ENCODE measurements around the gene PIN1.

PIN1 gene

GRCh38 chr19:9857076-9857721 lies 22.1 kb downstream of the PIN1 start:
- no peak for DNase-seq

- peak; percentile 26 for DNase-seq
Measured at GRCh38 chr19:9857920-9858746, 23.0 kb downstream of the PIN1 start.

DNA sequence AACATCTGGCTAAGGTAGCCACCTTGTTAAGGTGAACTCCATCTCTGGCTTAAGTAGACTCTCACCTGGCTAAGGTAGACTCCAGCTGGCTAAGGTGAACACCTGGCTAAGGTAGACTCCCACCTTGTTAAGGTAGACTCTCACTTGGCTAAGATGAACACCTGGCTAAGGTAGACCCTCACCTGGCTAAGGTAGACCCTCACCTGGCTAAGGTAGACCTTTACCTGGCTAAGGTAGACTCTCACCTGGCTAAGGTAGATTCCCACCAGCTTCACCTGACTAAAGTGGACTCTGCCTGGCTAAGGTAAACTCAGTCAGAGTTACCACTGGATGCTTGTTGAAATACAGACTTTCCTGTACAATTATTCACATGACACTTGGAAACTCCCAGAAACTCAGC lies 23.6 kb downstream of the PIN1 start:
- DNase-seq, result no peak

GRCh38 chr19:9860407-9860806 lies 25.3 kb downstream of the PIN1 start:
- DNase-seq, result no peak

DNA sequence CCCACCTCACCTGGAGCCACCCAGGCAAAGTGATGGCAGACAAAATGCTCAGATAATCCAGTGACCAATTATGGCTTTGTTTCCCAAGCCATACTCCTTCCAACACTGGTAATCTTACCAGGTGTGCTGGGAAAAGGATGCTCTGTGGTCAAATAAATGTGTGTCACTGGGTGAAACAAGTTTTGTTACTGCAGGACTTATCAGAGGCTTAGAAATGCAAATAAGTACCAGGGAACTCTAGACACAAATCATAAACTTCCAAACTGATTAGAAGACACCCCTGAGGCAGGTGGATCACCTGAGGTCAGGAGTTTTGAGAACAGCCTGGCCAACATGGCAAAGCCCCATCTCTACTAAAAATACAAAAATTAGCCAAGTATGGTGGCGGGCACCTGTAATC lies 26.4 kb downstream of the PIN1 start:
- DNase-seq, result no peak

DNA sequence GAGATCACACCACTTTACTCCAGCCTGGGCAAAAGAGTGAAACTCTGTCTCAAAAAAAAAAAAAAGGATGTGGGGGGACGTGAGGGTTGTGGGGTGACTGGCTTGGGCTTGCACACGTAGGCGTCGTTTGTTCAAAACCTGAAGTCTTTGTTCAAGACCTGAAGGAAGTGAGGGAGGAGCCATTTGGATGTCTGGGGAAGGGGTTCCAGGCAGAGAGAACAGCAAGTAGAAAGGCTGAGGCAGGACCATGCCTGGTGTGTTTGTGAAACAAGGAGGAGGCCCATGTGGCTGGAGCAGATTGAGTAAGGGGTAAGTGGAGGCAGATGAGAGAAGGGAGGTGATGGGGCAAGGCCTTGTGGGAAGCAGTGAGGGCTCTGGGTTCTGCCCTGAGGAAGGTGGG lies 27.8 kb downstream of the PIN1 start:
- peak; percentile 11 for DNase-seq

GRCh38 chr19:9863759-9864158 lies 28.6 kb downstream of the PIN1 start:
- DNase-seq, result no peak

- DNase-seq, result no peak
Measured at GRCh38 chr19:9865732-9866501, 30.8 kb downstream of the PIN1 start.

DNA sequence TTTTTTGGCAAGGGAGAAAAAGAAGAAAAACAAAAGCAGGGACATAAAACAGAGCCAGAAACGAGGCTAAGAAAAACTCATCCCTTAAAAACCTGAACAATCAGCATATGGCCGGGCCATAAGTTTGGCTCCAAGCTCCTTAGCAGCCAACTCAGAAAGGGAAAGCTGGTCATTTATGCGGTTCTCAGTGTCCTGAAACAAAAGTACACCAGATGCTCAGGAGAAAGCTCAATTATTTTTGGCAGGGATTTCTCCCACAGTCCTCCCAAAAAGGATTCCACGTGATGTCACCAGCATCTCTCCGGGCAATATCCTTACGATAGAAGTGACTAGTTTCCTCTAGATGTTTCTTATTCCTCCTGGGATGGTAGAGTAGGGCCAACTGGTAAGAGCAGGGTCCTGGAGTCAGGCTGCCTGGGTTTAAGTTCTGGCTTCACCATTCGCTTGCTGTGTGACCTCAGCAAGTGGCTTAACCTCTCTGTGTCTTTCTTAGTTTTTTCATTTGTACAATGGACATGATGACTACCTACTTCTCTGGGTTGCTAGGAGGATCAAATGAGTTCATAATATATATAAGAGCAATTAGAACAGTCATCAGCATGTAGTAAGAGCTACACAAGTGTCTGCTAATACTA lies 34.0 kb downstream of the PIN1 start:
- DNase-seq, result no peak

- DNase-seq, result no peak
Measured at GRCh38 chr19:9871626-9872338, 36.7 kb downstream of the PIN1 start.

DNA sequence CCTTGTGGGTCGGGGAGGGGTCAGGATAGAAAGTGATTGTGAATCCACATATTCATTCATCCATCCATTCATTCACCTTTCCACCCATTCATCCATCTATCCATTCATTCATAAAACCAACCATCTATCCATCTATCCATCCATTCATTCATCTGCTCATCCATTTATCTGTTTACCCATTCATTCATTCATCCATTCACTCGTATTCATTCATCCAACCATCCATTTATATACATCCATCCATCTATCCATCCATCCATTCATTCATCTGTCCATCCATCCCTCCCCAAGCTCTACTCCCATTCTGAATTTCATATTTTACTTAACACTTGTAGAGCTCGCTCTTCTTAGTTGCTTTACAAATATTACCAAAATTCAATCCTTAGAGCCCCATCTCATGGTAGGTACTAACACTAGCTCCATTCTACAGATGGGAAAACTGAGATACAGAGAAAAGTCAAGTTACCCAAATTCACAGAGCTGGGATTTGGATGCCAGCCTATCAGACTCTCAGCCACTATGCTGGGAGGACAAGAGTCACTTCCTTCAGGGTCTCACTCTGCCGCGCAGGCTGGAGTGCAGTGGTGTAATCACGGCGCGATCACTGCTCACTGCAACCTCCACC lies 37.6 kb downstream of the PIN1 start:
- DNase-seq, result no peak

DNA sequence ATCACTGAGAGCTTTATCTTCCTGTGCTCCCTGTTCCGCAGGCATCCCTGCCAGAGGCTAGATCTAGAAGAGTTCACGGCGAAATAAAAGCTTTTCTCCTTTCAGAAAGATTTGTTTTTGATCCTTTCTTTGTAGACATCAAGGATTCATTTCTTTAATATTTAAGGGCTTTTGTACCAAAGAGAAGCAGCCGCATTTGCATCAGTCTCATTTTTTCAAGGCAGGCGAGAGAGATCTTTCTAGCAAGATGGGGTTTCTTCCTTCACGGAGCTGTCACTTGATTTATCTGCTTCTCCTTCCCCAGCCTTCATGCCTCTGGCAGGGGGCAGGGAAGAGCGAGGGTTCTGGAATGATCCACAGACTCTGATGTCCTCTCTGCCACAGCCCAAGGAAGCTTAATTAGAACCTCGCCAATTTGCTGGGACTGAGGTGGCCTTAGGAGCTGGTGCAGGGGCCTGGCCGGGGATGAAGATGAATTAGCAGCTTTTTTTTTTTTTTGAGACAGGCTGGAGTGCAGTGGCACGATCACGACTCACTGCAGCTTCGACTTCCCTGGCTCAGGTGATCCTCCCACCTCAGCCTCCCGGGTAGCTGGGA lies 40.0 kb downstream of the PIN1 start:
- no peak for DNase-seq

DNA sequence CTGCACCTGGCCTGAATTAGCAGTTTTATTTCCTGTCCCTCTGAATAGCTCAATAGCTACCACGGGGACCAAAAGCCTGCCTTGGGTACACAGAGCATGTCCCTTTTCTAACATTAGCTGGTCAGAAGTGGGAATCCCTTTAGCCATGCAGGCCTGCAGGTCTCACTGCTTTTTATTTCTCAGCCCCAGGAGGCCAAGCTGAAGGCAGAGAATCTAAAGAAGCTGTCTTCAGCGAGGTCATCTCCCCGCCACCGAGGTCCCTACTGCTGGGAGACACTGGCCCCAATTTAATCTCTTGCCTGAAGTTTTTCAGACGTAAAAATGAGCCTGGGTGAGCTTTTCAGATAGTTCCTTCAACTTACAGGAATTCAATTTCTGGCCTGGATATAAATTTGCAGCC lies 40.7 kb downstream of the PIN1 start:
- no peak for DNase-seq

DNA sequence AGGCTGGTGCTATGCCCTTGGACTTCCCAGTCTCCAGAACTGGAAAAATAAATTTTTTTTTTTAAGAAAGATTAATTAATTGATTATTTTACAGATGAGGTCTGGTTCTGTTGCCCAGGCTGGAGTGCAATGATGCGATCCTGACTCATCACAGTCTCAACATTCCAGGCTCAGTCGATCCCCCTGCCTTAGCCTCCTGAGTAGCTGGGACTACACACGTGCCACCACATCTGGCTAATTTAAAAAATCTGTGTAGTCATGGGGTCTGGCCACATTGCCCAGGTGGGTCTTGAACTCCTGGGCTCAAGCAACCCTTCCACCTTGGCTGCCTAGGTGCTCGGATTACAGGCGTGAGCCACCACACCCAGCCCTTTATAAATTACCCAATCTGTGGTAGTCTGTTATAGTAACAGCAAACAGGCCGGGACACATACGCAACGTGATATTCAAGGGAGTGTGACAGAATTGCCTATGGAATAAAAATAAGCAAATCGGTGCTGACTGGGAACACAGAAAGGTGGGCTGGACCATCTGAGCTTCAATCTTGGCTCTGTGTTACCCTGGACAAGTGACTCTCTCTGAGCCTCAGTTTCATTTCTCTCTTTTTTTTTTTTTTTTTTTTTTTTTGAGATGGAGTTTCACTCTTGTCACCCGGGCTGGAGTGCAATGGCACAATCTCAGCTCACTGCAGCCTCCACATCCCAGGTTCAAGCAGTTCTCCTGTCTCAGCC lies 42.8 kb downstream of the PIN1 start:
- DNase-seq, result no peak

- DNase-seq, result no peak
Measured at GRCh38 chr19:9878511-9879196, 43.5 kb downstream of the PIN1 start.

GRCh38 chr19:9881720-9882119 lies 46.6 kb downstream of the PIN1 start:
- DNase-seq, result no peak

DNA sequence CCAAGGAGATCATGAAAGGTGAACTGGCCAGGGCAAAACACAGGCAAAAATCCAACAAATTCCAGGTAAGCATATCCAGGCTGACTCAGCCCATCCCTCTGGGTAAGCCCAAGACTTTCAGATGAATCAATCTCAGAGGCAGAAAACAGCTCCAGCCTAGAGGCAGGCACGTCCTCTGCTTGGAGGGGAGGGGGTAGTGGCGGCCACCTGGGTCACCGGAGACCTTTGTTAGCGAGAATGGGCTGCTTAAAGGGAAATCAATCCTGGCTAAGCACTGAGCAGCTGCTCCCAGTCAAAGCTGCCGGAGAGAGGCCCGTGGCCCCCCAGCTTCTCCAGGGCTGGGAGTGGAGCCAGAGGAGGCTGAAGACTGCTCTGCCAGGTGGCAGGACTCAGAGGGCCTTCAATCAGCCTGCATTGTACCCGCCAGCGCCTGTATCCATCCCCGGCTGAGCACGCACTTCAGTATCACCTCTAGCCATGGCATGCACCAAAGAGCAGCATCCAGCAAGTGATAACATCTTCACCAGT lies 48.2 kb downstream of the PIN1 start:
- no peak for DNase-seq

DNA sequence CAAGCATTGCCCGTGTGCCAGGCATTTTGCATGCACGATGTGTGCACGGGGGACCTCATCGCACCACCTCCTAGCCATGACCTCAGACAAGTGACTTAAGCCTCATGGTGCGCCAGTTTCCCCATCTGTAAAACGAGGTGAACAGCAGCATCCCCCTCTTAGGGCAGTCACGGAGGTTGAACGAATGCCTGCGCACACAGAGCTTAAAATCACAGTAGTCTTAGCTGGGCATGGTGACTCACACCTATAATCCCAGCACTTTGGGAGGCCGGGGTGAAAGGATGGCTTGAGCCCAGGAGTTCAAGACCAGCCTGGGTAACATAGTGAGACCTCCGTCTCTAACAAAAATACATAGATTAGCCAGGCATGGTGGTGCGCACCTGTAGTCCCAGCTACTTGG lies 48.6 kb downstream of the PIN1 start:
- DNase-seq, result no peak

DNA sequence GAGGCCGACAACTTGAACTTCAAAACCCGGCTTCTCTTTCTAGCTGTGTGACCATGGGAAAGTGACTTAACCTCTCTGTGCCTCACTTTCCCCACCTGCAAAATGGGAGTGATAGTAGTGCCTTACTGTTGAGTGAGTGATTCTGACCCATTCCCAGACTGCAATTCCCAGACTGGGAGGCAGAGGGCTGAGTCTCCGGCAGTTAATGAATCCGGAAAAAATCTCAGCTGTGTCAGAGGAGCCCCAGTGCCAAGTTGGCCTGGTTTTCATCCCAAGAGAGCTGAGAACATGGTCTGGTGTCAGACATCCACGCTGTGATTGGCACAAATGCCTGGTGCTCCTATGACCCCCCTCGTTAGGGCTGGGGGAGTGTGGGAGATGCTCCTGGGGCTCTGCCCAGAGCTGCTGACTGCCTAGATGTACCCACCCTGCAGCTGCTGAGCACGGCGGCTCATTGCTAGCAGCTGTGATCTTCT lies 50.0 kb downstream of the PIN1 start:
- DNase-seq, result no peak

Measured in activated CD4-positive, alpha-beta T cell treated with anti-CD3 and anti-CD28 coated beads, Interleukin-2, Interleukin-6, amounts not matched to agents 100 ng/mL and 50 ng/mL, durations not matched to agents 16 hours and 8 hours (primary cell).